Trophoblast cell (in vitro differentiated cells and primary cell): ENCODE results near the gene KDM2A.
A peak's percentile ranks its signal among the peaks of the same experiment; 100 is the strongest.

Experiments
- DNase-seq, 2 donors: peaks; one replicate each; pipeline ENCODE4 v3.0.0-alpha.2; 2016
- H2AFZ ChIP-seq: 2 replicates; pipeline ENCODE4 v1.6.1; 2013; ENCODE audit warnings: low read length, moderate library complexity, mild to moderate bottlenecking; ENCODE audit not compliant: insufficient read depth, poor library complexity
- H2AK5ac ChIP-seq: 2 replicates; pipeline ENCODE4 v1.6.1; 2013; ENCODE audit warnings: mild to moderate bottlenecking, low read length
- H2BK120ac ChIP-seq: 2 replicates; pipeline ENCODE4 v1.6.1; 2013; ENCODE audit warnings: low read length, mild to moderate bottlenecking, moderate library complexity; ENCODE audit not compliant: insufficient read depth, poor library complexity
- H2BK12ac ChIP-seq: 2 replicates; pipeline ENCODE4 v1.6.1; 2013; ENCODE audit warnings: mild to moderate bottlenecking, low read length, moderate library complexity
- H2BK5ac ChIP-seq: 2 replicates; pipeline ENCODE4 v1.6.1; 2013; ENCODE audit warnings: low read length, low read depth, moderate library complexity, mild to moderate bottlenecking; ENCODE audit not compliant: poor library complexity
- H3K14ac ChIP-seq: 2 replicates; pipeline ENCODE4 v1.6.1; 2013; ENCODE audit warnings: mild to moderate bottlenecking, low read length
- H3K18ac ChIP-seq: 2 replicates; pipeline ENCODE4 v1.6.1; 2013; ENCODE audit warnings: mild to moderate bottlenecking, low read length
- H3K23ac ChIP-seq: 2 replicates; pipeline ENCODE4 v1.6.1; 2013; ENCODE audit warnings: low read length
- H3K27ac ChIP-seq: 2 replicates; pipeline ENCODE4 v1.5.1; 2013; ENCODE audit warnings: low read depth, mild to moderate bottlenecking, inconsistent platforms, low read length, moderate library complexity
- H3K27me3 ChIP-seq: 2 replicates; pipeline ENCODE4 v1.6.1; 2013; ENCODE audit warnings: inconsistent platforms, mild to moderate bottlenecking, low read length, moderate library complexity; ENCODE audit not compliant: insufficient read depth
- H3K36me3 ChIP-seq, 2 experiments: 1 replicate in 1 of 2; 2 replicates in 1 of 2; pipeline ENCODE4 v1.6.1; 2013; ENCODE audit warnings: low read length in 2 of 2, mild to moderate bottlenecking in 2 of 2, moderate library complexity in 1 of 2; ENCODE audit not compliant: insufficient read depth in 2 of 2, control insufficient read depth in 1 of 2
- H3K4ac ChIP-seq: 2 replicates; pipeline ENCODE4 v1.6.1; 2013; ENCODE audit warnings: low read depth, mild to moderate bottlenecking, low read length, moderate library complexity
- H3K4me1 ChIP-seq, 2 experiments: 1 replicate in 1 of 2; 2 replicates in 1 of 2; pipeline ENCODE4 v1.6.1; 2013; ENCODE audit warnings: low read length in 2 of 2, mild to moderate bottlenecking in 2 of 2, moderate library complexity in 1 of 2; ENCODE audit not compliant: insufficient read depth in 2 of 2, control insufficient read depth in 1 of 2
- H3K4me2 ChIP-seq: 2 replicates; pipeline ENCODE4 v1.6.1; 2013; ENCODE audit warnings: inconsistent platforms, mild to moderate bottlenecking, low read length, moderate library complexity
- H3K4me3 ChIP-seq: 2 replicates; pipeline ENCODE4 v1.5.1; 2013; ENCODE audit warnings: mild to moderate bottlenecking, low read depth, low read length, inconsistent platforms
- H3K79me1 ChIP-seq: one replicate; pipeline ENCODE4 v1.6.1; 2013; ENCODE audit warnings: low read length
- H3K79me2 ChIP-seq: 2 replicates; pipeline ENCODE4 v1.6.1; 2013; ENCODE audit warnings: low read length, mild to moderate bottlenecking; ENCODE audit not compliant: control insufficient read depth, insufficient read depth, poor library complexity
- H3K9ac ChIP-seq: 2 replicates; pipeline ENCODE4 v1.6.1; 2013; ENCODE audit warnings: mild to moderate bottlenecking, low read length
- H3K9me3 ChIP-seq: 2 replicates; pipeline ENCODE4 v1.6.1; 2013; ENCODE audit warnings: low read depth, mild to moderate bottlenecking, control low read depth, inconsistent platforms, low read length; ENCODE audit not compliant: insufficient read depth
- H4K12ac ChIP-seq: 2 replicates; pipeline ENCODE4 v1.6.1; 2013; ENCODE audit warnings: low read depth, mild to moderate bottlenecking, low read length, moderate library complexity
- H4K8ac ChIP-seq: 2 replicates; pipeline ENCODE4 v1.6.1; 2013; ENCODE audit warnings: low read depth, mild to moderate bottlenecking, low read length, moderate library complexity
- H4K91ac ChIP-seq: one replicate; pipeline ENCODE4 v1.6.1; 2013; ENCODE audit warnings: low read depth, mild to moderate bottlenecking, low read length, moderate library complexity
- WGBS: extraction: QIAGEN DNeasy Blood & Tissue Kit; methylation state at CpG from one replicate; pipeline ENCODE4 v1.1.7; 2013; ENCODE audit warnings: missing lambda C conversion rate; ENCODE audit not compliant: insufficient read length, insufficient coverage; ENCODE audit errors: extremely low coverage; 5-methylcytosine and 5-hydroxymethylcytosine counted together

KDM2A gene

GRCh38 chr11:67272327-67273259 is 153.5 kb downstream of the KDM2A start:
- no peak overlapping the region for H2BK120ac ChIP-seq
- no peak overlapping the region for H3K9ac ChIP-seq

DNA sequence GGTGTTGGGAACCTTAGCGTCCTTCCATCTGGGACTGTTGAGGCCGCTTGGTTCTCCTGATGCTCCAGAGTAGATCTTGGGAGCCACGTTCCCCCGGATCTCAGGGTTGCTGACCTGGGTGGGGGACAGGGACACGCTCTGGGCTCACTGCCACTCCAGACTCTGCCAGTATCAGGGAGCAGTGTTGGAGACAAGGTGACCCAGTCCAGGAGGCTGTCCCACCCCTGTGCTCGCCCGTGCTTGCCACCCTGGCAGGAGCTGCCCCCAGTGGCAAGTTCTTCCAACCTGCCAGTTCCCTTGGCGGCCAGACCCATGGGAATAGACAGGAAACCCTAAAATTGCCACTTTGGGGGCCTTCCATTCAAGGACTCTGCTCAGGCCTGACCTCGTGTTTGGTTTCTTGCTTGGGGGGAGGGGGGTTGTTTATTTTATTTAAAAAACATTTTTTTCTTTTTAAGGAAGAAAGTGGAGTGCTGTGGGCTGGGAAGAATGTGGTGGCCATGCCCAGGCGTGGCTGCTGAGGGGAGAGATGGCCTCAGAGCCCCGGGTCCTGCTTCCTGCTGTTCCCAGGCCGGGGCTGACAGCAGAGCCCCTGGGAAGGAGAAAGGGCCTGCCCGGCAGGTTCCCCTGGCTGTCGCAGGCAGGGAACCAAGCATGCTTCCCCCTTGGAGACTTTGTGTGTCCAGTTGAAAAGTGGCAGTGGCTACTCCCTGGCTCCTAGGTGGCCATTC is 154.4 kb downstream of the KDM2A start:
- H3K23ac ChIP-seq = no peak overlapping the region
- H2AFZ ChIP-seq = no peak overlapping the region
- H3K4me2 ChIP-seq = no peak overlapping the region
- H3K36me3 ChIP-seq = peaks cover 32 to 36% of the 10 kb centered on the region in 2 experiments
- H3K27me3 ChIP-seq = no peaks in the 10 kb centered on the region
- H2AK5ac ChIP-seq = no peak overlapping the region
- no peak overlapping the region for H2BK5ac ChIP-seq
- no peak overlapping the region for H4K8ac ChIP-seq
- no peaks in the 10 kb centered on the region for H3K79me1 ChIP-seq
- H2BK120ac ChIP-seq = no peak overlapping the region
- H3K14ac ChIP-seq = no peak overlapping the region
- peaks cover 3% of the 10 kb centered on the region for H3K79me2 ChIP-seq
- no peak overlapping the region for H3K4me3 ChIP-seq
- no peak overlapping the region for H3K9ac ChIP-seq
- H4K12ac ChIP-seq = no peak overlapping the region
- H3K27ac ChIP-seq = no peak overlapping the region
- H2BK12ac ChIP-seq = no peak overlapping the region
- H3K4ac ChIP-seq = no peak overlapping the region
- peaks cover 20 to 25% of the 10 kb centered on the region in 2 experiments for H3K4me1 ChIP-seq
- H4K91ac ChIP-seq = no peak overlapping the region
- DNase-seq = no peak
- no CpG with 5 or more reads among the region's 14 CpGs for WGBS
- H3K9me3 ChIP-seq = no peaks in the 10 kb centered on the region
- peak overlapping the region; percentile 12 for H3K18ac ChIP-seq

More at GRCh38 chr11:67272327-67273259, 153.5 kb downstream of the KDM2A start:
- Histone ChIP-seq H2AK5ac (no peak overlapping the region), H2AFZ (no peak overlapping the region), H3K36me3 (peaks cover 30 to 36% of the 10 kb centered on the region in 2 experiments), H3K27me3 (no peaks in the 10 kb centered on the region), H3K4ac (peak overlapping the region; percentile 21), H3K79me2 (peaks cover 3% of the 10 kb centered on the region), H4K91ac (no peak overlapping the region), H3K9me3 (no peaks in the 10 kb centered on the region), H3K27ac (no peak overlapping the region), H3K18ac (no peak overlapping the region), H3K79me1 (no peaks in the 10 kb centered on the region), H2BK5ac (no peak overlapping the region), H3K23ac (no peak overlapping the region), H3K14ac (no peak overlapping the region), H3K4me2 (no peak overlapping the region), H4K8ac (no peak overlapping the region), H3K4me3 (no peak overlapping the region), H4K12ac (no peak overlapping the region), H3K4me1 (peaks cover 22 to 30% of the 10 kb centered on the region in 2 experiments), H2BK12ac (no peak overlapping the region)
- no peak for DNase-seq
- WGBS = no CpG with 5 or more reads among the region's 23 CpGs

DNA sequence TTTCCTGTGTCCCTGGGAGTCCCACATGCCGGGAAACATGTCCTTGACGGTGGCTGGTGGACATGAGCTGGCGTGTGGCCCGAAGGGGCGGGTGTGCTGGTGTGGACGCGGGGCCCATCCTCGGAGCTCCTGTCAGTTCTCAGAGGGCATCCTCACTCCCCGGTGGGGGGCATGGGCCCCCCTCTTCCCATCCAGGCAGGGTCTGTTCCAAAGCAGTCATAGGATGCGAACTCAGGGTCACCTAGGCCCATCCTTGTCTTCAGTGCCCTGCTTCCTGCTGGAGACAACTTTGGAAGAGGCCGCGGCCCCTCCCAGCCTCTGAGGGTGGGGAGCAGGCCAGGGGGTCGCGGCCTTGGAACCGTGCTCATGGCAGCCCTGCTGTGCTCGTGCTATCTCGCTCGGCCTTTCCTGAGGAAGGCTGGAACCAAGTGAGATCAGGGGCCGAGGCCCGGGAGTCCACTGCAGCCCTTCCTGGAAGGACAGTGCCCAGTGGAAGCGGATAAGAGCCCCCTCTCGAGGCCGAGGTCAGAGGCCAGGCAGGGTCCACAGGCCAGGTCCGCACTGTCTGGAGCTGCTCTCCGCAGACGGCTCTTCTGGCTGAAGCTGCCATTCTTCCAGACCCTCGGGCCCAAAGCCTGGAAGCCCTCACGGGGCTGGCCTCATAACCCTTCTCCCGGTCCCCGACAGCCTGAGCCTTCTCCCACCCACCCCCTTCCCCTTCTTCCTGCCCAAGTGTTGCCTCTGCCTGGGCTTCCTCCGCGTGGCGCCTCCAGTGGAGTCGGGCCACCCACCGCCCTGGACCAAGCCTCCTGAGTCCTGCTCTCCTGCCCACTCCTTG is 155.9 kb downstream of the KDM2A start:
- Histone ChIP-seq H4K8ac (no peak overlapping the region), H3K36me3 (peaks cover 42 to 48% of the 10 kb centered on the region in 2 experiments), H4K91ac (no peak overlapping the region), H3K79me2 (peaks cover 2% of the 10 kb centered on the region), H2BK120ac (no peak overlapping the region), H3K4me3 (no peak overlapping the region), H3K27ac (no peak overlapping the region), H3K18ac (peak overlapping the region; percentile 9), H3K27me3 (no peaks in the 10 kb centered on the region), H2BK12ac (no peak overlapping the region), H2BK5ac (no peak overlapping the region), H3K9ac (no peak overlapping the region), H3K14ac (no peak overlapping the region), H3K79me1 (no peaks in the 10 kb centered on the region), H3K4ac (no peak overlapping the region), H3K23ac (no peak overlapping the region), H3K4me2 (no peak overlapping the region), H2AK5ac (no peak overlapping the region), H2AFZ (no peak overlapping the region), H3K4me1 (peaks cover 9 to 18% of the 10 kb centered on the region in 2 experiments), H3K9me3 (no peaks in the 10 kb centered on the region), H4K12ac (no peak overlapping the region)
- no CpG with 5 or more reads among the region's 35 CpGs for WGBS
- no peak for DNase-seq
